ENCODE data around the gene ABCA9.

The ABCA9 gene

DNA sequence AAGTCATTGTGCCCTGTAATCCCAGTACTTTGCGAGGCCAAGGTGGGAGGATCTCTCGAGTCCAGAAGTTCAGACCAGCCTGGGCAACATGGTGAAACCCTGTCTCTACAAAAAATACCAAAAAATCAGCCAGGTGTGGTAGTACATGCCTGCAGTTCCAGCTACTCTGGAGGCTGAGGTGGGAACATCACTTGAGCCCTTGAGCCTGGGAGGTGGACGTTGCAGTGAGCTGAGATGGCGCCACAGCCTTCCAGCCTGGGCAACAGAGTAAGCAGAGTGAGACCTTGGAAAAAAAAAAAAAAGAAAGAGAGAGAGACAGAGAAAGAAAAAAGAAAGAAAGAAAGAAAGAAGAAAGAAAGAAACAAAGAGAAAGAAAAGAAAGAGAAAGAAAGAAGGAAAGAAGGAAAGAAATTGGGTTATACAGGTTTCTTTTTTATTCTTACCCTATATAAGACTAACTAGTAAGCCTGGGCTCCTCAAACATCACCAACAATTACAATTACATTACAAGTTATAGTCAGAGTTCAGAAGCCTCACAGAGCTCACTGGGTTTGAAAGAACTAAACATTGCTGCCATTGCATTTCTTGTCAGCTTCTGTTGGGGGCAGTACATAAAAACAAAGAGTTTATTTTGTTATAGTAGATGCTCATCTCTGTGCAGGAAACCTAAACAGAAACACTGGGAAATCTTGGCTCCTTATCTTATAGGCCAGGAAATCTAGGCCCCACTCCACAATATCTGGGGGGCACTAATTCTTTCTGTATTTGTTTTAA lies 6.7 kb upstream of the ABCA9 start:
- no peak for DNase-seq (ENCODE audit: low read depth)

DNA sequence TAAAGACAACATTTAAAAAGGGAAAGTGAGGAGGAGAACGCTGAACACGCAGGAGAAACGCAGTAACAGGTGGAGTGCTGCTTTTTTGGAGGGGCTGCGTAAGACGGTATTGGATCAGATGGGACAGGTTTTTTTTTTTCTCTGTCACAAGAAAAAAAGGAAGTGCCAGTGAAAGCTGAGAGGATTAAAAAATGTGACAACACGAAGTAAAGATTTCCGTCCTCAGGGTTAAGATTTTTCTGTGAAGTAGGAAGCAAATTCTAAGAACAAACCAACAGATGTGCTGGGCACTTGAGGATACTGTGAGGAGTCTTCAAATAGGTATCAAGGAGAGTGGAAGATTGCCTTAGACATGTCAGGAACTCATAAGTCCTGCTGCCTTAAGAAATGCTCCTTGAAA lies 5.8 kb upstream of the ABCA9 start:
- DNase-seq (ENCODE audit: low read depth): no peak

DNA sequence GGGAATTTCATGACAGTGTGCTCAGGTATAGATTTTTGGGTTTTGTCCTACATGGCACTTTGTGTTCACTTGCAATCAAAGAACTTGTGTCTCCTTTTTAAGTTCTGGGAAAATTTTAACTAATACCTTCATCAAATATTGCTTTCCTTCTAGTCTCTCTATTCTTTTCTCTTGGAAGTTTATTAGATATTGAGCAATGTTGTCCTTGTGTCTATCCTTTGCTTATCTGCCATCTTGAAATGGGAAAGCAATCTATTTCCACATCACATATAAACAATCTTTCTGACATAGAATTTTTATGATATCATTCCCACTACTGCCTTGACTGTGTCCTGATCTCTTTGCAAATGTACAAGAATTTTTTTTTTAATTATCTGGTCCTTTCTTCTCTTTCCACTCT lies 4.4 kb upstream of the ABCA9 start:
- DNase-seq (ENCODE audit: low read depth): no peak

- no peak for DNase-seq (ENCODE audit: low read depth)
Measured at GRCh38 chr17:69064476-69064875, 3.7 kb upstream of the ABCA9 start.

DNA sequence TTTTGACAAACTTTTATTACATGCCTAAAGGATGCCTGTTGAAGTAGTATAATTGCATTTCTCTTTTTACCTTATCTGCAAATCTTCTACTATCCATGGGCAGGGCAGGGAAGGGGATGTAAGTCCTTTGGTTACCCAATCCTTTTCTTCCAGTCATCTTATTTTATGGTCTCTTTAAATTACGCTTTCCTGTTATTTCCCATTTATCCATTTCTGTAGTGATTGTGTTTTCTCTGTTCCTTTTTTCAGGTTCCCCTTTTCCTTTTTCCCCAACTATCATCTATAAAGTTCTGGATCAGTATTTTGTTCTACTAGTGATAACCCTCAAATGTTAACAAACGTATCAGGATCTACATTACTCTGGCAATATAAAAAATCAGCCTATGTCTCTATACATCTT lies 3.3 kb upstream of the ABCA9 start:
- DNase-seq (ENCODE audit: low read depth): no peak

GRCh38 chr17:69062860-69063581 lies 2.3 kb upstream of the ABCA9 start:
- DNase-seq (ENCODE audit: low read depth): no peak

DNA sequence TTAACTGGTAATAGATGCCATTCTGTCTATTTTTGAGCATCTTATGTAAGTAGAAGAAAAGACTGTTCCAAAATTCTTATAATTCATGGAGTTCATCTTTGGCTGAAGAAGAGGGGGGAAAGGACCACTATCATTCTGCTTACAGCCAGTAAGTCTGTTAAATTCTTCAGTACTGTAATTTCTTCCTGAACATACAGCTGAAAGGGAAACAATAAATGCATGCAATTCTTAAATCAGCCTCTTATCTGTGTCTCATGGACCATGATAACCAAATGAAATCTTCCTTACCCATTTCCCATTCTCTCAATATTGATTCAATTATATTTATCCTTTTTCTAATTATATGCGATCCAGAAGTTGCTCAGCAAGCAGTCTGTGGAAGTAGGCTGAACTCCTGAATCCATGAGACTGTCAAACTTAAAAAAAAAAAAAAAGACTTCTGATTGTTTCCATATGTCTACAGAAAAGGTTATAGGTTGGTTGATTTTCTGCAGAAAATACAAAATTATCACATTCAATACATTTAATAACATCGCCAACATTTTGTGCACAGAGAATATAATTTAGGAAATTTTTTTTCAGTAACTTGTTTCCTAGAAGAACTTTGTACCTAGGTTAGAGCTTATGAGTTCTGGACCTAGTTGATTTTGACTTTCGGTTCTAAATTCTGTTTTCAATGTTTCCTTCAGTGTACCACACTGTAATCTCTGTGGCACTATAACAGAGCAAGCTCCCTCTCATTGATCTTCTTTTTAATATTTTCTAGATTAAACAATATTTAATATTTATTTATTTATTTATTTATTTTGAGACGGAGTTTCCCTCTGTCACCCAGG lies 1.2 kb upstream of the ABCA9 start:
- DNase-seq (ENCODE audit: low read depth): no peak

DNA sequence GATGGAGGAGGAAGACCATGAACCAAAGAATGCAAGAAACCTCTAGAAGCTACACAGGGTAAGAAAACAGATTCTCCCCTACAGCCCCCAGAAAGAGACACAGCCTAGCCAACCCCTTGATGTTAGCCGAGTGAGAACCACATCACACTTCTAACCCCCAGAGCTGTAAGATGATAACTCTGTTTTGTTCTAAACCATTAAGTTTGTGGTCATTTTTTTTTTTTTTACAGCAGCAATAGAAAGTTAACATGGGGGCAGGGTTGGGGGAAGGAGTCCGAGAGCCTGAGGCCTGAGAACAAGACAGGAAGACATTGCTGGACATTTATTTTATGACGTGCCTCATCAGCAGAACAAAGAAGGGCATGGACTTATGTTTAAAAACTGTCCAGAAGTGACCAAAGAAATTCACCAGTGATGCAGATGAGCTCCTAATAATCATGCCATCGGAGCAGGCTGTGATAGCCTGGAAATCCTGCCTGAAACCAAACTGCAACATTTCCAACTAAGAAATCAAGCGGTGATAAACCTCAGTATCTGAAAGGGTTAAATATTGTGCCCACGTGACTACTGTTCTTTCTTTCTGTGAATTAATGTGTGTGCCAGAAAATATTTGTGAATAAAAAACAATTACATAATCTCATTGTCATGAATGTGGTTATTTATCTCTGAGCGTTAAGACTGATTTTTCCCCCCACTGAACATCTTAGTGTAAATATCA lies 1.1 kb downstream of the ABCA9 start:
- no peak for DNase-seq (ENCODE audit: low read depth)

DNA sequence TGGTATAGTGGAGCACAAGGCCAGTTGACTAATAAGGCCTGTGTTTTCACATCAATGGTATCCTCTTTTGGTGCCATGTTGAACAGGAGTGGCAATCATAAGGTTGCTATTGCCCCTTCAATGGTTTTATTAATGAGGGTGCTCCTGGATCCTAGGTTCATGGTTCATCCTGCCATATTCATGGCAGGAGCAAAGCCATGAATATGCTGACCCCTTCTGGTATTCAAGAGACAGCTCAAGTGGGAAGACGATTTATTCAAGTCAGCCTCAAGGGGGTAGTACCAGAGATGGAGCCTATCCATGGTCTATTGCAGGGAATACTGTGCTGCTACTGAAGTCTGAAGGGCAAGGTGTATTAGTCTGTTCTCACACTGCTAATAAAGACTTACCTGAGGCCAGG lies 2.6 kb downstream of the ABCA9 start:
- no peak for DNase-seq (ENCODE audit: low read depth)

DNA sequence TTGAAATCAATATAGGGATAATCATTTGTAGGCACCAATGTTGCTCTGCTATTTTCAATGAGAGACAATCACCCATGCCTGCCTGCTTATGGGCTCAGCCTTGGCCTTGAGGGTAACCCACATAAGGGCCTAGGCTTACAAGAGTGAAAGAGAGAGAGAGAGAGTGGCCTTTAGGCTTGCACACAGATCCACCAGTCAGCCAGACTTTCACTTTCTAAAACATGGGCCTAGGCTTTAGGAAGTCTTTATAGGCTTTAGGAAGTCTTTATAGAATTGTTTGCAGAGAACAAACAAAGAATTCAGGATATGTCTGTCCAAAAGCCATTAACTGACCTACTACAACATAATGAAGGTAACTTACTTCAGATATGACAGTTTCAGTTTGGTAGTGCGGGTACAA lies 3.4 kb downstream of the ABCA9 start:
- DNase-seq (ENCODE audit: low read depth): no peak

- DNase-seq (ENCODE audit: low read depth): no peak
Measured at GRCh38 chr17:69056179-69056823, 4.4 kb downstream of the ABCA9 start.

GRCh38 chr17:69055334-69055733 lies 5.4 kb downstream of the ABCA9 start:
- DNase-seq (ENCODE audit: low read depth): no peak

DNA sequence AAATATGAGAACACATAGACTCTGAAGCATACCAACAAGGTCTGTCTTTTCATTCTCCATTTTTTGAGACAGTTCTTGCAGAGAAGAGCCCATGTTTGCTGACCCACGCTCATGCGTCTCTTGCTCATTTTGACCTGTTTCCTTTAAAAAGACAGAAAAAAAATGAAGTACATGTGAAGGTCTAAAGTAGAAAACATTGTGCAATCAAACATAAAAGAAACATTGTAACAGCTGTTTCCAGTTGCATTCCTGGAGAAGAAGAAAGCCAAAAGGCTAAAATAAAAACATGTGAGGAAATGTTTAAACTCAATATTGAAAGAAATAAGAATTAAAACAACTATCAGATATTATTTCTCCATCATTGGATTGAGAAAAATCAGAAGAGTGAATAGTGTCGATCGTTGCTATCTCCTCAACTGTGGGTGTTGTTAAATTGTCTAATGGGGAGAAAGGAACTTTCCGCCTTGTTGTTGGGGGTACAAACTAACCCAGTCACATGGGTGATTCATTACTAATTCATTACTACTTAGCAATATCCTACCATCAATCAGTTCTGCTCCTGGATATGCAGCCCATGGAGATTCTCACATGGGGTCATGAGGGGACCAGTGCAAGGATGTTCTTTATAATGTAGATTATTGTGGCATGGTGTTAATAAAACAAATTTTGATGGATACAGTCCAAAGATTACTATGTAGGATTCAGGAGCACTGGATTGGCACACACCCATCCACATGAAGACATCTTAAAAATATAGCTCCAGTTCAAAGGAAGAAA lies 9.5 kb downstream of the ABCA9 start:
- DNase-seq (ENCODE audit: low read depth): no peak

DNA sequence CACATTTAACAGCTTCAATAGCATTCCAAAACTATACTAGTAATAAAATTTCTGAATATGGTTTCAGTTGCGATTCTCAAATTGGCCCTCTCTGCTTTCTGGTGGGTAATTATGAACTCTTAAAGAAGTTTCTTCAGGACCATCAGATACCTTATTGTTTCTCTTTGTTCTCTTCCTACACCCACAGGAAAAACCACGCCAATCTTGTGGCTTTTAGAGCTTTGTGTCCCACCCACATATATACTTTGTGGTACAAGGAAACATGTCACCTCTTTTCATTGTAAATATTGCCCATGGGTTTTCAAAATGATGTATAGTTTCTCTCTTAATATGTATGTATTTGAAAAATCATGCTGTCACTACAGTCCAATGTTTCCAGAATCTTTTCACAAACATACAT lies 12.1 kb downstream of the ABCA9 start:
- DNase-seq (ENCODE audit: low read depth): no peak

DNA sequence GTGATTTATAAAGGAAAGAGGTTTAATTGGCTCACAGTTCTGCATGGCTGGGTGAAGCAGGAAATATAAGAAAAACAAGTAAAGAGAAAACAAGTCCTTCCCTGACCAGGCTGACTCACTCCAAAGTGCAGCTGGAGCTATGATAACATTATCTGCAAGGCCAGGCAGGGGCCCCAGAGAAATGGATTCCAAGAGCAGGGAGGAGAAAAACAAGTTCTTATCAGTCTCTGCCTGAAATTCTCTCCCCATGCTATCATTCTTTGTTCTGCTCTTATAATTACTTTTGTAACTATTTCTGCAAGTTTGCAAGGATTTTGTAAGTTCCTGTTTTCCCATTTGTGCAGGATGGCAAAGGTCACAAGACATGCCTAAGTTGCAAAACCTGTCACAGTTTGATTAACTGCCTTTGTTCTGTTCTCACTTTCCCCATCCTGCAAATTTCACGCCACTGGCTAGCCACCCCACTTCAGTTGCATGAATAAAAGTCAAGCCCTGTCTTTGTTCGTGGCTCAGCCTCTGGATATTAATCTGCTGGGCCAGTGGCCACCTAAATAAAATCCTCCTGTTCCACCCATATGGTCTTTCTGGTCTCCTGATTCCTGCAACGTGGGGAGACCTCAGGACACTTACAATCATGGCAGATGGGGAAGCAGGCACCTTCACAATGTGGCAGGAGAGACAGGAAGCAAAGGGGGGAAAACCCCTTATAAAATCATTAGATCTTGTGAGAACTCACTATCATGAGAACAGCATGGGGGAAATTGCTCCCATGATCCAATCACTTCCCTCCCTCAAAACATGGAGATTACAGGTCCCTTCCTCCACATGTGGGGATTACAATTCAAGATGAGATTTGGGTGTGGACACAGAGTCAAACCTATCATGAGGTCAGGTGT lies 13.1 kb downstream of the ABCA9 start:
- DNase-seq (ENCODE audit: low read depth): no peak

- no peak for DNase-seq (ENCODE audit: low read depth)
Measured at GRCh38 chr17:69046121-69046807, 14.5 kb downstream of the ABCA9 start.

GRCh38 chr17:69045646-69046045 lies 15.1 kb downstream of the ABCA9 start:
- no peak for DNase-seq (ENCODE audit: low read depth)

GRCh38 chr17:69044371-69044770 lies 16.4 kb downstream of the ABCA9 start:
- DNase-seq (ENCODE audit: low read depth): no peak

DNA sequence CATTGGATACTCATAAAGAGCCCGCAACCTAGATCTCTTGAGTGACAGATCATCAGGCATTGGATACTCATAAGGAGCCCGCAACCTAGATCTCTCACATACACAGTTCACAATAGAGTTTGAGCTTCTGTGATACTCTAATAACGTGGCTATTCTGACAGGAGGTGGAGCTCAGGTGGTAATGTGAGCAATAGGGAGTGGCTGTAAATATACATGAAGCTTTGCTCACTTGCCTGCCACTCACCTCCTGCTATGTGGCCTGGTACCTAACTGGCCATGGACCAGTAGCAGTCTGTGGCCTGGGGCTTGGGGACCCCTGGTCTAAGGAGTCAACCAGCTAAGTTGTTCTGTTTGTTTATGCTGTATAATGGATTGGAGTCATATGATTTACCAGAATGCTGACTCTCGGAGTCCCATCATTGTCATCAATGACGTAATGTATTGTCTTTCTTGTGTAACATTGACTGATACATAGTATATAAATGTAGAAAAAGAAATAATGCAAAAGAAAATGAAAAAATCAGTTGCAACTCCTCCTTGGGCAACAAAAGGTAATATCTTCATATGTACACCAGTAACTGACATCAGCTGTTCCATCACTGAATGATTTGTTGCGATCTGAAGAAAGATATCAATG lies 17.5 kb downstream of the ABCA9 start:
- DNase-seq (ENCODE audit: low read depth): no peak
